Activated T-helper 1 cell treated with anti-CD3 and anti-CD28 coated beads, Interleukin-12 subunit alpha, Interleukin-12 subunit beta, Interleukin-2, Interleukin-4 antibody, amounts not matched to agents 30 ng/mL and 10 ng/mL and 1 ng/mL, durations not matched to agents 14 hours and 24 hours and 36 hours (primary cell): ENCODE results near the gene BAAT. TPM values are rescaled to one million over a fixed set of nuclear protein-coding genes. Genes with fewer than 3 reads are reported as not detected.
"Not testable (repeated sequence)": the region's sequence is repeated elsewhere in the genome, so short reads cannot be mapped to it uniquely, and the experiment has no call there.

ENCODE experiments used
- DNase-seq: peaks from one replicate; pipeline ENCODE4 v3.0.0; 2021; ENCODE audit warnings: low spot score
- H3K27ac Mint-ChIP-seq: one replicate; pipeline ENCODE4 v1.8.0; 2021; ENCODE audit warnings: mild to moderate bottlenecking, mixed read lengths
- H3K27me3 Mint-ChIP-seq: one replicate; pipeline ENCODE4 v1.8.0; 2022; ENCODE audit warnings: mild to moderate bottlenecking, moderate library complexity, mixed read lengths; ENCODE audit not compliant: insufficient read depth
- H3K36me3 Mint-ChIP-seq: one replicate; pipeline ENCODE4 v1.8.0; 2021; ENCODE audit warnings: low read depth, mixed read lengths
- H3K4me1 Mint-ChIP-seq: one replicate; pipeline ENCODE4 v1.8.0; 2021; ENCODE audit warnings: low read depth, mixed read lengths
- H3K4me3 Mint-ChIP-seq: one replicate; pipeline ENCODE4 v1.8.0; 2021; ENCODE audit warnings: mild to moderate bottlenecking, moderate library complexity, mixed read lengths
- H3K9me3 Mint-ChIP-seq: one replicate; pipeline ENCODE4 v1.8.0; 2021; ENCODE audit warnings: mixed read lengths
- intact Hi-C: fragments of 100-400 bp; cut with micrococcal nuclease; formaldehyde crosslinking; loops from one replicate; pipeline ENCODE4 v1.15.1; 2024
- total RNA-seq: library from RNA; stranded (reverse); gene quantifications from 2 replicates; pipeline ENCODE4 v1.2.3, GENCODE V29; 2022

BAAT gene
- total RNA-seq, result 0.08 TPM in 1 of 2 replicates, not detected in the other

GRCh38 chr9:101384873-101385536 is at the start of gene BAAT:
Gene BAAT (minus strand): TSS chr9:101385006. CDS start chr9:101371404, 13,602 bp downstream.
- H3K4me3 Mint-ChIP-seq, H3K27me3 Mint-ChIP-seq, DNase-seq, H3K4me1 Mint-ChIP-seq, intact Hi-C loops, H3K27ac Mint-ChIP-seq: not testable (repeated sequence)
- peaks cover 21% of the 10 kb centered on the region for H3K36me3 Mint-ChIP-seq
- H3K9me3 Mint-ChIP-seq, result peaks cover 18% of the 10 kb centered on the region

- H3K4me3 Mint-ChIP-seq, result no peak overlapping the region
- H3K27ac Mint-ChIP-seq, result no peak overlapping the region
- no peaks in the 10 kb centered on the region for H3K9me3 Mint-ChIP-seq
- H3K4me1 Mint-ChIP-seq, result no peaks in the 10 kb centered on the region
- no peak for DNase-seq
- intact Hi-C loops, result no loop called here
- H3K27me3 Mint-ChIP-seq, result peaks cover 4% of the 10 kb centered on the region
- no peaks in the 10 kb centered on the region for H3K36me3 Mint-ChIP-seq
These were observed 48.4 kb upstream of the BAAT start for GRCh38 chr9:101433229-101433628.

- no peak overlapping the region for H3K4me3 Mint-ChIP-seq
These were observed 47.9 kb upstream of the BAAT start for GRCh38 chr9:101432740-101433139.

GRCh38 chr9:101432171-101432570 is 47.4 kb upstream of the BAAT start:
- Mint-ChIP-seq H3K27ac (no peak overlapping the region), H3K36me3 (no peaks in the 10 kb centered on the region), H3K4me3 (no peak overlapping the region), H3K27me3 (peaks cover 4% of the 10 kb centered on the region), H3K9me3 (no peaks in the 10 kb centered on the region), H3K4me1 (no peaks in the 10 kb centered on the region)
- intact Hi-C loops, result no loop called here
- DNase-seq, result no peak

More at GRCh38 chr9:101432740-101433139, 47.9 kb upstream of the BAAT start:
- Mint-ChIP-seq H3K9me3 (no peaks in the 10 kb centered on the region), H3K36me3 (no peaks in the 10 kb centered on the region), H3K4me1 (no peaks in the 10 kb centered on the region), H3K27me3 (peaks cover 4% of the 10 kb centered on the region), H3K27ac (no peak overlapping the region)
- intact Hi-C loops, result no loop called here
- no peak for DNase-seq

- no peak for DNase-seq
- H3K27me3 Mint-ChIP-seq, result peaks cover 2% of the 10 kb centered on the region
- no peaks in the 10 kb centered on the region for H3K9me3 Mint-ChIP-seq
- intact Hi-C loops, result no loop called here
- H3K36me3 Mint-ChIP-seq, result no peaks in the 10 kb centered on the region
- no peaks in the 10 kb centered on the region for H3K4me1 Mint-ChIP-seq
- no peak overlapping the region for H3K4me3 Mint-ChIP-seq
- no peak overlapping the region for H3K27ac Mint-ChIP-seq
These were observed 44.9 kb upstream of the BAAT start for GRCh38 chr9:101429736-101430135.

GRCh38 chr9:101428909-101429308 is 44.1 kb upstream of the BAAT start:
- H3K4me1 Mint-ChIP-seq, result no peaks in the 10 kb centered on the region
- no peak overlapping the region for H3K4me3 Mint-ChIP-seq
- peaks cover 2% of the 10 kb centered on the region for H3K27me3 Mint-ChIP-seq
- no peak overlapping the region for H3K27ac Mint-ChIP-seq
- intact Hi-C loops, result no loop called here
- H3K36me3 Mint-ChIP-seq, result no peaks in the 10 kb centered on the region
- no peak for DNase-seq
- H3K9me3 Mint-ChIP-seq, result peaks cover 3% of the 10 kb centered on the region

GRCh38 chr9:101427957-101428655 is 43.3 kb upstream of the BAAT start:
- no peaks in the 10 kb centered on the region for H3K4me1 Mint-ChIP-seq
- H3K27me3 Mint-ChIP-seq, result peaks cover 2% of the 10 kb centered on the region
- no peaks in the 10 kb centered on the region for H3K36me3 Mint-ChIP-seq
- peaks cover 7% of the 10 kb centered on the region for H3K9me3 Mint-ChIP-seq
- intact Hi-C loops, result no loop called here
- no peak overlapping the region for H3K4me3 Mint-ChIP-seq
- no peak for DNase-seq
- H3K27ac Mint-ChIP-seq, result no peak overlapping the region

GRCh38 chr9:101427358-101427757 is 42.6 kb upstream of the BAAT start:
- H3K4me1 Mint-ChIP-seq, result no peaks in the 10 kb centered on the region
- peaks cover 10% of the 10 kb centered on the region for H3K9me3 Mint-ChIP-seq
- peaks cover 2% of the 10 kb centered on the region for H3K27me3 Mint-ChIP-seq
- no peak for DNase-seq
- no peak overlapping the region for H3K4me3 Mint-ChIP-seq
- no peaks in the 10 kb centered on the region for H3K36me3 Mint-ChIP-seq
- intact Hi-C loops, result no loop called here
- H3K27ac Mint-ChIP-seq, result no peak overlapping the region

- H3K27ac Mint-ChIP-seq, result no peak overlapping the region
- no peak overlapping the region for H3K4me3 Mint-ChIP-seq
- no peaks in the 10 kb centered on the region for H3K27me3 Mint-ChIP-seq
- no peaks in the 10 kb centered on the region for H3K4me1 Mint-ChIP-seq
- no peak for DNase-seq
- H3K9me3 Mint-ChIP-seq, result peaks cover 37% of the 10 kb centered on the region
- intact Hi-C loops, result no loop called here
- no peaks in the 10 kb centered on the region for H3K36me3 Mint-ChIP-seq
These were observed 36.9 kb upstream of the BAAT start for GRCh38 chr9:101421653-101422065.

GRCh38 chr9:101419863-101420262 is 35.1 kb upstream of the BAAT start:
- Mint-ChIP-seq H3K27ac (no peak overlapping the region), H3K27me3 (no peaks in the 10 kb centered on the region), H3K4me1 (no peaks in the 10 kb centered on the region), H3K36me3 (peaks cover 2% of the 10 kb centered on the region), H3K4me3 (no peak overlapping the region), H3K9me3 (peaks cover 46% of the 10 kb centered on the region)
- no peak for DNase-seq
- intact Hi-C loops, result no loop called here

- H3K4me3 Mint-ChIP-seq, result no peak overlapping the region
- no peaks in the 10 kb centered on the region for H3K27me3 Mint-ChIP-seq
- intact Hi-C loops, result no loop called here
- H3K36me3 Mint-ChIP-seq, result peaks cover 2% of the 10 kb centered on the region
- no peaks in the 10 kb centered on the region for H3K4me1 Mint-ChIP-seq
- DNase-seq, result no peak
- H3K9me3 Mint-ChIP-seq, result peaks cover 52% of the 10 kb centered on the region
- H3K27ac Mint-ChIP-seq, result no peak overlapping the region
These were observed 34.0 kb upstream of the BAAT start for GRCh38 chr9:101418518-101419430.

GRCh38 chr9:101417977-101418376 is 33.2 kb upstream of the BAAT start:
- DNase-seq, result no peak
- H3K27me3 Mint-ChIP-seq, result no peaks in the 10 kb centered on the region
- intact Hi-C loops, result no loop called here
- H3K9me3 Mint-ChIP-seq, result peaks cover 56% of the 10 kb centered on the region
- H3K4me1 Mint-ChIP-seq, result no peaks in the 10 kb centered on the region
- H3K36me3 Mint-ChIP-seq, result peaks cover 4% of the 10 kb centered on the region
- no peak overlapping the region for H3K27ac Mint-ChIP-seq
- H3K4me3 Mint-ChIP-seq, result no peak overlapping the region

GRCh38 chr9:101417389-101417788 is 32.6 kb upstream of the BAAT start:
- Mint-ChIP-seq H3K36me3 (peaks cover 4% of the 10 kb centered on the region), H3K4me1 (no peaks in the 10 kb centered on the region), H3K4me3 (no peak overlapping the region), H3K9me3 (peaks cover 60% of the 10 kb centered on the region), H3K27me3 (no peaks in the 10 kb centered on the region), H3K27ac (no peak overlapping the region)
- intact Hi-C loops, result no loop called here
- DNase-seq, result no peak
